CD4-positive, alpha-beta memory T cell (primary cell): ENCODE measurements around the gene IFI27. TPM values are rescaled to one million over a fixed set of nuclear protein-coding genes. Genes with fewer than 3 reads are reported as not detected.

ENCODE experiments used
- CTCF ChIA-PET: fragments of 350-600 bp; sonication (Branson Sonifier 250); formaldehyde crosslinking; loops from one replicate; lab custom pipeline; 2021; ENCODE audit warnings: inconsistent platforms; ENCODE audit not compliant: partially characterized antibody; lab: Charles Lee
- POLR2A ChIA-PET: fragments of 350-600 bp; sonication (Branson Sonifier 250); formaldehyde crosslinking; loops from one replicate; lab custom pipeline; 2021; ENCODE audit not compliant: partially characterized antibody; lab: Charles Lee
- DNase-seq, 5 donors: peaks; one replicate each; pipeline versions ENCODE4 v3.0.0 to v3.0.0-alpha.2; 2020 to 2022; ENCODE audit warnings: mixed read lengths in 1 of 5
- H3K27ac ChIP-seq: one replicate; pipeline ENCODE4 v1.7.0; 2013; ENCODE audit warnings: low read depth, low read length
- H3K27me3 ChIP-seq: 2 replicates; pipeline ENCODE4 v1.7.0; 2013; ENCODE audit warnings: mild to moderate bottlenecking, low read length, moderate library complexity; ENCODE audit not compliant: insufficient read depth
- H3K36me3 ChIP-seq: 2 replicates; pipeline ENCODE4 v1.7.0; 2013; ENCODE audit warnings: mild to moderate bottlenecking, low read length, moderate library complexity; ENCODE audit not compliant: insufficient read depth
- H3K4me1 ChIP-seq: 2 replicates; pipeline ENCODE4 v1.7.0; 2013; ENCODE audit warnings: mild to moderate bottlenecking, low read length, moderate library complexity; ENCODE audit not compliant: insufficient read depth
- H3K4me3 ChIP-seq, 2 donors: one replicate each; pipeline ENCODE4 v1.7.0; 2013; ENCODE audit warnings: low read length in 2 of 2, mild to moderate bottlenecking in 1 of 2
- H3K9me3 ChIP-seq, 2 donors: one replicate each; pipeline ENCODE4 v1.7.0; 2013; ENCODE audit warnings: low read length in 2 of 2, control low read depth in 1 of 2; ENCODE audit not compliant: control insufficient read depth in 1 of 2
- H3K27ac Mint-ChIP-seq, 7 donors: one replicate each; pipeline ENCODE4 v1.8.0; 2020 to 2021; ENCODE audit warnings: mixed read lengths in 7 of 7, mild to moderate bottlenecking in 6 of 7, inconsistent platforms in 3 of 7, moderate library complexity in 3 of 7
- H3K27me3 Mint-ChIP-seq, 2 donors: one replicate each; pipeline ENCODE4 v1.8.0; 2020 to 2021; ENCODE audit warnings: mixed read lengths in 2 of 2
- H3K36me3 Mint-ChIP-seq, 2 donors: one replicate each; pipeline ENCODE4 v1.8.0; 2020 to 2021; ENCODE audit warnings: mixed read lengths in 2 of 2, inconsistent platforms in 1 of 2, mild to moderate bottlenecking in 1 of 2
- H3K4me1 Mint-ChIP-seq, 4 donors: one replicate each; pipeline ENCODE4 v1.8.0; 2020 to 2021; ENCODE audit warnings: mixed read lengths in 4 of 4, mild to moderate bottlenecking in 1 of 4
- H3K4me3 Mint-ChIP-seq, 8 donors: one replicate each; pipeline ENCODE4 v1.8.0; 2020 to 2021; ENCODE audit warnings: mixed read lengths in 8 of 8, mild to moderate bottlenecking in 7 of 8, moderate library complexity in 6 of 8, inconsistent platforms in 3 of 8
- H3K9me3 Mint-ChIP-seq, 8 donors: one replicate each; pipeline ENCODE4 v1.8.0; 2020 to 2021; ENCODE audit warnings: mixed read lengths in 8 of 8, mild to moderate bottlenecking in 5 of 8, inconsistent platforms in 3 of 8, moderate library complexity in 1 of 8
- intact Hi-C: fragments of 100-400 bp; cut with micrococcal nuclease; formaldehyde crosslinking; loops from one replicate; pipeline ENCODE4 v1.15.1; 2023
- polyA plus RNA-seq, 2 donors: library from polyadenylated mRNA; unstranded; fragments of 300-500 nt; fragmentation: Illumina TruSeq; gene quantifications; one replicate each; pipeline ENCODE4 v1.2.3, GENCODE V29; 2021
- total RNA-seq, 2 experiments: library from RNA; stranded (reverse); gene quantifications; one replicate each; pipeline ENCODE4 v1.2.3, GENCODE V29; 2021

IFI27 gene
- total and polyA plus RNA-seq, 4 experiments from 2014 or later, result 0.87 to 24.0 (median 8.7) TPM

DNA sequence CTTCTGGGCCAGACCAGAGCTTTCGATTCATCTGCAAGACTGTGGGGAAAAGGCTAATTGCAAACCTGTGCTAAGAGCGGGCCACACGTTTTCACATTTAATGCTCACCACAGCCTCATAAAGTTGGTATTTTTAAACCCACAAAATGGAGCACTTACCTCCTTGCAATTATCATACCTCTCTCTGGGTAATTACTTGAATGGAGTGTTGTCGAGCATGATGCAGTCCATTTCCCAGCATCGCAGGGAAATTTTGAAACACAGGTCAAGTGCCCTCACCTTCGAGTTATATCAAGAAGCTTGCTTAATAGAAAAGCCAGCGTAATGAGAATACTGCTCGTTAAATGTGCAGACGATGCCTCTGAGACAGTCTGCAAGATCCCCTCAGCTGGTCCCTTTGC is 27.7 kb downstream of the IFI27 start:
- Mint-ChIP-seq H3K27me3 (peaks cover 1 to 4% of the 10 kb centered on the region in 2 donors), H3K4me3 (no peak overlapping the region), H3K27ac (no peak overlapping the region), H3K9me3 (peaks cover 0 to 7% (median 0%) of the 10 kb centered on the region in 8 donors), H3K4me1 (peaks cover 0 to 6% (median 0%) of the 10 kb centered on the region in 4 donors), H3K36me3 (peaks cover 0 to 6% of the 10 kb centered on the region in 2 donors)
- H3K27me3 ChIP-seq, result no peaks in the 10 kb centered on the region
- CTCF ChIA-PET, result interaction anchor here (0.8 to 11.1 kb wide), 12 partner anchors 8 to 199 kb away, joined by 3 to 142 read pairs (median 11); partner anchors contain the start of genes IFI27L2 and PPP4R4
- POLR2A ChIA-PET, result interaction anchor here (2.0 kb wide), 1 partner anchor 36 kb away, joined by 4 read pairs; no protein-coding TSS in a partner anchor
- DNase-seq, result no peak
- intact Hi-C loops, result no loop called here
- H3K9me3 ChIP-seq, result no peaks in the 10 kb centered on the region
- H3K27ac ChIP-seq, result no peak overlapping the region
- H3K36me3 ChIP-seq, result no peaks in the 10 kb centered on the region
- no peaks in the 10 kb centered on the region for H3K4me1 ChIP-seq
- H3K4me3 ChIP-seq, result no peak overlapping the region

DNA sequence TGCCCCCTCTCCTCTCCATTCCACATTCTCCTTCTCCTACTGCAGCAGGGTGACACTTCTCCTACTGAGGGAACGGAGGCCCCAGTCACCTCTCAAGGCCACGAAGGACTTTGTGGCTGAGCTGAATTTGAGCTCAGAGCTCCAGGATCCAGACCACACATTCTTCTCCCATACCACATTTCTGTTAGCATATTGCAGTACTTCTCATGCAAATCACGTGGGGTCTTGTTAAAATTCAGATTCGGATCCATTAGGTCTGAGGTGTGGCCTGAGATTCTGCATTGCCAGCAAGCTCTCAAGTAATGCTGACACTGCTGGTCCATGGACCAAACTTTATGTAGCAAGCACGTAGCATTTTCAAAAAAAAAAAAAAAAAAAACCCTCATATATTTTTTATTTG is 28.5 kb downstream of the IFI27 start:
- POLR2A ChIA-PET, result interaction anchor here (2.0 kb wide), 1 partner anchor 36 kb away, joined by 4 read pairs; no protein-coding TSS in a partner anchor
- CTCF ChIA-PET, result interaction anchor here (0.6 to 11.1 kb wide), 8 partner anchors 9 to 199 kb away, joined by 3 to 142 read pairs (median 25); partner anchors contain the start of genes IFI27L2 and PPP4R4
- Histone ChIP-seq H3K27me3 (no peaks in the 10 kb centered on the region), H3K9me3 (no peaks in the 10 kb centered on the region), H3K4me1 (no peaks in the 10 kb centered on the region), H3K36me3 (no peaks in the 10 kb centered on the region), H3K4me3 (no peak overlapping the region), H3K27ac (no peak overlapping the region)
- intact Hi-C loops, result no loop called here
- Mint-ChIP-seq H3K9me3 (peaks cover 0 to 7% (median 0%) of the 10 kb centered on the region in 8 donors), H3K27ac (no peak overlapping the region), H3K4me3 (no peak overlapping the region), H3K4me1 (peaks cover 0 to 6% (median 0%) of the 10 kb centered on the region in 4 donors), H3K27me3 (peaks cover 1 to 4% of the 10 kb centered on the region in 2 donors), H3K36me3 (peaks cover 0 to 6% of the 10 kb centered on the region in 2 donors)
- DNase-seq, result no peak

DNA sequence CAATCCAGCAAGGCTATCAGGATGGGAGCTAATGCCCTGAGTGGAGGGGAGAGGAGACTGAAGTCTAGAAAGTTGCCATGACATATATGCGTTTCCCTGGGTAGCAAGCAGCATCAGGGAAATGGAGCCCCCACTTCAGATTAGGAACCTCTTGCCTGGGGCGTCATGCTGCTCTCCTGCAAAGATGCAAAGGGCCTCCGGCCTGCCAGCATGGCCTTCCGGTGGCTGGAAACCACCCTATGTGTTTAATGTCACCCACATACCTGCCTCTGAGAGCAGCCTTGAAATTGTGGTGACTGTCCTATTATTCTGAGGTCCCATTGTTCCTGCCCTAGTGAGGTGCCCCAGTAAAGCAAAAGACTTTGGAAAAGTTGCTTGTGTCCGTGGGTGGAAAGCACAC is 28.9 kb downstream of the IFI27 start:
- H3K4me1 ChIP-seq, result no peaks in the 10 kb centered on the region

DNA sequence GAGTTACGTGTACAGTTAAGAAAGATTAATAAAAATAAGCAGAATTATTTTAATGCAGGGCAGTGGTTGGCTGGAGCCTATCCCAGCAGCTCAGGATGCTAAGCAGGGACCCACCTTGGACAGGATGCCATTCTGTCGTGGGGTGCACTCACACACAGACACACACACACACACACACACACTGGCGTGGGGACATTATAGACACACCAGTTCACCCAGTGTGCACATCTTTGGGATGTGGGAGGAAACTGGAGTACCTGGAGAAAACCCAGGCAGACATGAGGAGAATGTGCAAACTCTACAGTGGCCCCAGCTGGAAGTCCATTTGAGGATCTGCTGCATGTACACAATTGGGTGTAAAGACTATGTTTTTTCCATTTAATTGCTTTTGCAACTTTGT is 31.7 kb downstream of the IFI27 start:
- no peak overlapping the region for H3K27ac ChIP-seq
- CTCF ChIA-PET, result interaction anchor here (0.9 to 11.1 kb wide), 8 partner anchors 12 to 171 kb away, joined by 3 to 119 read pairs (median 4); partner anchors contain the start of genes DDX24, IFI27L1 and IFI27L2
- POLR2A ChIA-PET, result interaction anchor here (0.6 to 1.2 kb wide), 3 partner anchors 13 to 33 kb away, joined by 3 to 4 read pairs (median 3); no protein-coding TSS in a partner anchor
- no peaks in the 10 kb centered on the region for H3K9me3 ChIP-seq
- Mint-ChIP-seq H3K9me3 (peaks cover 0 to 4% (median 0%) of the 10 kb centered on the region in 8 donors), H3K36me3 (no peaks in the 10 kb centered on the region), H3K4me1 (peaks cover 10 to 15% (median 13%) of the 10 kb centered on the region in 4 donors), H3K27me3 (peaks cover 1% of the 10 kb centered on the region in 2 donors), H3K27ac (no peak overlapping the region), H3K4me3 (no peak overlapping the region)
- H3K36me3 ChIP-seq, result no peaks in the 10 kb centered on the region
- intact Hi-C loops, result no loop called here
- H3K4me1 ChIP-seq, result peaks cover 7% of the 10 kb centered on the region
- H3K4me3 ChIP-seq, result no peak overlapping the region
- no peaks in the 10 kb centered on the region for H3K27me3 ChIP-seq
- no peak for DNase-seq

More for the DNA sequence above, 28.9 kb downstream of the IFI27 start:
- H3K4me1 Mint-ChIP-seq, result peaks cover 0 to 6% (median under 1%) of the 10 kb centered on the region in 4 donors
- no peaks in the 10 kb centered on the region for H3K27me3 ChIP-seq
- H3K36me3 Mint-ChIP-seq, result peaks cover 0 to 6% of the 10 kb centered on the region in 2 donors
- H3K9me3 ChIP-seq, result no peaks in the 10 kb centered on the region
- POLR2A ChIA-PET, result no interaction called here
- CTCF ChIA-PET, result interaction anchor here (0.6 to 11.1 kb wide), 6 partner anchors 9 to 200 kb away, joined by 3 to 142 read pairs (median 58); partner anchors contain the start of gene IFI27L2
- no peak overlapping the region for H3K27ac Mint-ChIP-seq
- H3K36me3 ChIP-seq, result no peaks in the 10 kb centered on the region
- H3K4me3 Mint-ChIP-seq, result no peak overlapping the region
- H3K9me3 Mint-ChIP-seq, result peaks cover 0 to 7% (median 0%) of the 10 kb centered on the region in 8 donors
- intact Hi-C loops, result no loop called here
- no peak for DNase-seq
- H3K27ac ChIP-seq, result no peak overlapping the region
- H3K4me3 ChIP-seq, result no peak overlapping the region
- peaks cover 1 to 4% of the 10 kb centered on the region in 2 donors for H3K27me3 Mint-ChIP-seq

DNA sequence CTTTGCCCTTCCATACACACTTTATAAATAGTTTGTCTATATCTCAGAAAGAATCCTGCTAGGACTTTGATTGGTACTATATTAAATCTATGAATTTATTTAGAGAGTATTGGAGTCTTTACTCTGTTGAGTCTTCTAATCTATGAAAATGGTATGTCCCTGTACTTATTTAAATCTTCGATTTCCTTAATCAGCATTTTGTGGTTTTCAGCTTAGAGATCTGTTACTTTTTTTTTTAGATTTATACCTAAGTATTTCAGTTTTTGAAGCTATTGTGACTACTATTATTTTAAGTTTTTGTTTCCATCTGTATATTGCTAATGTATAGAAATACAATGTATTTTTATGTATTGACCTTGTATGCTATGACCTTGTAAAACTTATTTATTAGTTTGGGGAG is 32.3 kb downstream of the IFI27 start:
- Mint-ChIP-seq H3K9me3 (peaks cover 0 to 4% (median 0%) of the 10 kb centered on the region in 8 donors), H3K4me3 (no peak overlapping the region), H3K27ac (no peak overlapping the region), H3K4me1 (peaks cover 12 to 17% (median 17%) of the 10 kb centered on the region in 4 donors), H3K36me3 (no peaks in the 10 kb centered on the region), H3K27me3 (peaks cover 1% of the 10 kb centered on the region in 2 donors)
- intact Hi-C loops, result no loop called here
- H3K4me1 ChIP-seq, result peaks cover 7% of the 10 kb centered on the region
- no peaks in the 10 kb centered on the region for H3K36me3 ChIP-seq
- no peak overlapping the region for H3K27ac ChIP-seq
- H3K9me3 ChIP-seq, result no peaks in the 10 kb centered on the region
- ChIA-PET POLR2A (interaction anchor here (1.0 to 1.2 kb wide), 2 partner anchors 27 to 33 kb away, joined by 3 to 4 read pairs; no protein-coding TSS in a partner anchor), CTCF (interaction anchor here (1.1 to 11.1 kb wide), 7 partner anchors 12 to 172 kb away, joined by 3 to 119 read pairs (median 4); partner anchors contain the start of gene IFI27L2)
- H3K4me3 ChIP-seq, result no peak overlapping the region
- H3K27me3 ChIP-seq, result no peaks in the 10 kb centered on the region
- DNase-seq, result no peak

DNA sequence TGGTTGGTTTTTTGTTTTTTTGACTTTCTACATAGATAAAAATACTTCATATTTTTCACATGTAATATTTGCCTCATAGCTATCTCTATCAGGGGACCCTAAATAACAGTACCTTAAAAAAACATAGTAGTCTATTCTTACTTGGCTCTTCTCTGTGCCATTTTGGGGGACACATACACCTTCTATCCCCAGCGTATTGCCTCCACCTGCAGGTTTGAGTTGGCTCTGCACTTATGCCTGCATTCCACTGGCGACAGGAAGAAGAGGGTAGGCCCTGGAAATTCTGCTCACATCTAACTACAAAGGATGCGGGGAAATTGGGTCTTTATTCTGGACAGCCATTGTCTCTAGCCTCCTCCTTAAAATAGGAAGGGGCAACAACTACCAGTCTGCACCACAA is 32.7 kb downstream of the IFI27 start:
- no peak overlapping the region for H3K4me3 ChIP-seq
- peaks cover 0 to 4% (median 0%) of the 10 kb centered on the region in 8 donors for H3K9me3 Mint-ChIP-seq
- no peak for DNase-seq
- intact Hi-C loops, result no loop called here
- no peaks in the 10 kb centered on the region for H3K27me3 ChIP-seq
- no peak overlapping the region for H3K27ac ChIP-seq
- H3K27me3 Mint-ChIP-seq, result peaks cover 1% of the 10 kb centered on the region in 2 donors
- H3K27ac Mint-ChIP-seq, result no peak overlapping the region
- ChIA-PET POLR2A (interaction anchor here (1.0 to 1.2 kb wide), 2 partner anchors 27 to 32 kb away, joined by 3 to 4 read pairs; no protein-coding TSS in a partner anchor), CTCF (interaction anchor here (1.3 to 11.1 kb wide), 6 partner anchors 13 to 172 kb away, joined by 3 to 119 read pairs (median 6); partner anchors contain the start of gene IFI27L2)
- peaks cover 7% of the 10 kb centered on the region for H3K4me1 ChIP-seq
- H3K4me3 Mint-ChIP-seq, result no peak overlapping the region
- H3K9me3 ChIP-seq, result no peaks in the 10 kb centered on the region
- peaks cover 12 to 17% (median 17%) of the 10 kb centered on the region in 4 donors for H3K4me1 Mint-ChIP-seq
- H3K36me3 Mint-ChIP-seq, result no peaks in the 10 kb centered on the region
- no peaks in the 10 kb centered on the region for H3K36me3 ChIP-seq

DNA sequence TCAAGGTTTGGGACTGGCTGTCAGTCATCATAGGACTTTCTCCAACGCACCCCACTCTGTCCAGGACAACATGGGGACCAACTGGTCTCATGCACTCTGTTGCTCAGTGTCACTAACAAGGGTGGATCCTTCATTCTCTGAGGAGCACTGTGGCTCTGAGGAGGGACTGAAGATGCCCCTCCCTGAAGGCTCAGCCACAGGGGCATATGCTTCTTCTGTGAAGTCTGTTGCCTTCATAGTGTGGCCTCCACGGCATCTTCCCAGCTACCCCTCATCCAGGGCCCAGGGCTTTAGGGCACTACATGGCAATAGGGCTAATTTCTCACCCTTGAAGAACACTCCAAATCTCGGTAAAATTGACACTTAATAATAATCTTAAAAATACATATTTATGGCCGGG is 33.2 kb downstream of the IFI27 start:
- no peak overlapping the region for H3K27ac ChIP-seq
- H3K4me3 ChIP-seq, result no peak overlapping the region
- CTCF ChIA-PET, result interaction anchor here (1.5 to 11.1 kb wide), 4 partner anchors 13 to 108 kb away, joined by 3 to 119 read pairs (median 50); partner anchors contain the start of gene IFI27L2
- no peaks in the 10 kb centered on the region for H3K27me3 ChIP-seq
- no peaks in the 10 kb centered on the region for H3K36me3 ChIP-seq
- peaks cover 7% of the 10 kb centered on the region for H3K4me1 ChIP-seq
- Mint-ChIP-seq H3K9me3 (peaks cover 0 to 4% (median 0%) of the 10 kb centered on the region in 8 donors), H3K36me3 (no peaks in the 10 kb centered on the region), H3K4me3 (no peak overlapping the region), H3K27me3 (peaks cover 1% of the 10 kb centered on the region in 2 donors), H3K27ac (no peak overlapping the region), H3K4me1 (peaks cover 12 to 17% (median 17%) of the 10 kb centered on the region in 4 donors)
- no peak for DNase-seq
- no peaks in the 10 kb centered on the region for H3K9me3 ChIP-seq
- POLR2A ChIA-PET, result no interaction called here
- intact Hi-C loops, result no loop called here
